KMS-11 (cell line): Measurements from ENCODE around the gene MSI2.

Source experiments
- H2AFZ ChIP-seq: fragments of 200-600 bp; sonication (generic); 2 replicates; pipeline ENCODE4 v1.6.1; 2016; ENCODE audit warnings: antibody characterized with exemption, mixed run types, low read depth
- H3K27ac ChIP-seq: fragments of 200-600 bp; sonication (generic); 2 replicates; pipeline ENCODE4 v1.6.1; 2016; ENCODE audit warnings: mild to moderate bottlenecking, mixed run types
- H3K27me3 ChIP-seq: fragments of 200-600 bp; sonication (generic); 2 replicates; pipeline ENCODE4 v1.6.1; 2017; ENCODE audit warnings: mild to moderate bottlenecking, low read depth, mixed run types, moderate library complexity; ENCODE audit not compliant: insufficient read depth
- H3K36me3 ChIP-seq: fragments of 200-600 bp; sonication (generic); 2 replicates; pipeline ENCODE4 v1.6.1; 2017; ENCODE audit warnings: mild to moderate bottlenecking, mixed run types; ENCODE audit not compliant: insufficient read depth
- H3K4me1 ChIP-seq: fragments of 200-600 bp; sonication (generic); 2 replicates; pipeline ENCODE4 v1.6.1; 2016; ENCODE audit warnings: mild to moderate bottlenecking, low read depth, mixed run types; ENCODE audit not compliant: poor library complexity, severe bottlenecking
- H3K4me2 ChIP-seq: fragments of 200-600 bp; sonication (generic); 2 replicates; pipeline ENCODE4 v1.7.0; 2016; ENCODE audit warnings: mild to moderate bottlenecking, mixed run types
- H3K4me3 ChIP-seq: fragments of 200-600 bp; sonication (generic); IDR thresholded peaks from 2 replicates; pipeline ENCODE4 v1.6.1; 2017; ENCODE audit warnings: low read depth, low read length, mixed read lengths; ENCODE audit not compliant: insufficient read depth
- H3K79me2 ChIP-seq: fragments of 200-600 bp; sonication (generic); 2 replicates; pipeline ENCODE4 v1.6.1; 2016; ENCODE audit warnings: low read depth, mixed run types; ENCODE audit not compliant: insufficient read depth
- H3K9ac ChIP-seq: fragments of 200-600 bp; sonication (generic); 2 replicates; pipeline ENCODE4 v1.6.1; 2016; ENCODE audit warnings: mild to moderate bottlenecking, mixed run types
- H4K20me1 ChIP-seq: fragments of 200-600 bp; sonication (generic); 2 replicates; pipeline ENCODE4 v1.6.1; 2016; ENCODE audit warnings: mild to moderate bottlenecking, mixed run types; ENCODE audit not compliant: insufficient read depth
- CTCF ChIP-seq: fragments of 200-600 bp; sonication (generic); conservative IDR thresholded peaks from 2 replicates; pipeline ENCODE4 v1.6.1; 2017; ENCODE audit warnings: low read depth, mild to moderate bottlenecking, antibody characterized with exemption, low read length, moderate library complexity, mixed read lengths

MSI2 gene

GRCh38 chr17:57246257-57246656, 10.1 kb upstream of the MSI2 start:
- Histone ChIP-seq H3K79me2 (no peaks in the 10 kb centered on the region), H3K27ac (no peak overlapping the region), H2AFZ (no peak overlapping the region), H3K27me3 (no peaks in the 10 kb centered on the region), H3K4me1 (peaks cover 11% of the 10 kb centered on the region), H3K4me3 (no peak overlapping the region), H3K4me2 (no peak overlapping the region), H4K20me1 (no peaks in the 10 kb centered on the region), H3K36me3 (no peaks in the 10 kb centered on the region), H3K9ac (no peak overlapping the region)
- TF ChIP-seq CTCF: no peak

- no peak overlapping the region for H3K27ac ChIP-seq
- H4K20me1 ChIP-seq: no peaks in the 10 kb centered on the region
- H3K36me3 ChIP-seq: no peaks in the 10 kb centered on the region
- no peak overlapping the region for H3K4me2 ChIP-seq
- no peaks in the 10 kb centered on the region for H3K27me3 ChIP-seq
- no peak for TF ChIP-seq CTCF
- no peak overlapping the region for H3K4me3 ChIP-seq
- H3K9ac ChIP-seq: no peak overlapping the region
- no peaks in the 10 kb centered on the region for H3K79me2 ChIP-seq
- H3K4me1 ChIP-seq: peaks cover 11% of the 10 kb centered on the region
- no peak overlapping the region for H2AFZ ChIP-seq
Observed at GRCh38 chr17:57247261-57247660, 9.1 kb upstream of the MSI2 start.

DNA sequence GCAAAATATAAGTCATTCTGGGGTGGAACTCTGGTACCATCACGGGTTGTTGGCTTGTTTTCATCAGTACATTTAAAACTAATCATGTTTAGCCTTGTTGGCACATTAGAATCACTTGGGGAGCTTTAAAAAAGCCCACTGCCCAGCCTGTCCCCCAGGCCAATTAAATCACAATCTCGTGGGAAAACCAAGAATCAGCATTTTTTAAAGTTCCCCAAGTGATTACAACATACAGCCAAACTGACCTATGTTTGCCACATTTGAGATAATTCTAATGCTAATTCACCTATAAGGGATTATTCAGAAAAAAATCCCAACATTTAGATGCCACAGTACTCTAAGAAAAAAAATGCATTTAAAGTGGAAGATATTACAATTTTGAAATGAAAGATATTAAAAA, 8.4 kb upstream of the MSI2 start:
- Histone ChIP-seq H3K4me1 (peaks cover 8% of the 10 kb centered on the region), H3K4me2 (no peak overlapping the region), H2AFZ (no peak overlapping the region), H4K20me1 (no peaks in the 10 kb centered on the region), H3K9ac (no peak overlapping the region), H3K36me3 (no peaks in the 10 kb centered on the region), H3K4me3 (no peak overlapping the region), H3K27ac (no peak overlapping the region), H3K79me2 (no peaks in the 10 kb centered on the region), H3K27me3 (no peaks in the 10 kb centered on the region)
- TF ChIP-seq CTCF: no peak

DNA sequence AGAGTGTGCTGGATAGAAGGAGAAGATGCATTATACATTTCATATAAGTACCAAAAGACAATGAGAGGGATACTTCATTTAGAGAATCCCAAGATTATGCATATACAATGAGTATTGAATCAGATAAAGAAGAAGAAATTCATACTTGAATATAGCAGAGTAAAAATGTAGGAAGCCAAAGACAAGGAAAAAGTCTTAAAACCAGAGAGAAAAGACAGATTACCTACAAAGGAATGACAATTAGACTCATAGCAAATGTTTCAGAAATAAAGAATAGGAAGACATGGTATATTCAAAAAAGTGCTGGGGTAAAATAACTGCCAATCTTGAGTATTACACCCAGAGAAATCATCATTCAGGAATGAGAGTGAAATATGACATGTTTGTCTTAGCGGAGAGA, 6.8 kb upstream of the MSI2 start:
- Histone ChIP-seq H3K27me3 (no peaks in the 10 kb centered on the region), H4K20me1 (no peaks in the 10 kb centered on the region), H2AFZ (no peak overlapping the region), H3K27ac (no peak overlapping the region), H3K36me3 (no peaks in the 10 kb centered on the region), H3K4me1 (no peaks in the 10 kb centered on the region), H3K4me2 (no peak overlapping the region), H3K4me3 (no peak overlapping the region), H3K9ac (no peak overlapping the region), H3K79me2 (no peaks in the 10 kb centered on the region)
- TF ChIP-seq CTCF: no peak

DNA sequence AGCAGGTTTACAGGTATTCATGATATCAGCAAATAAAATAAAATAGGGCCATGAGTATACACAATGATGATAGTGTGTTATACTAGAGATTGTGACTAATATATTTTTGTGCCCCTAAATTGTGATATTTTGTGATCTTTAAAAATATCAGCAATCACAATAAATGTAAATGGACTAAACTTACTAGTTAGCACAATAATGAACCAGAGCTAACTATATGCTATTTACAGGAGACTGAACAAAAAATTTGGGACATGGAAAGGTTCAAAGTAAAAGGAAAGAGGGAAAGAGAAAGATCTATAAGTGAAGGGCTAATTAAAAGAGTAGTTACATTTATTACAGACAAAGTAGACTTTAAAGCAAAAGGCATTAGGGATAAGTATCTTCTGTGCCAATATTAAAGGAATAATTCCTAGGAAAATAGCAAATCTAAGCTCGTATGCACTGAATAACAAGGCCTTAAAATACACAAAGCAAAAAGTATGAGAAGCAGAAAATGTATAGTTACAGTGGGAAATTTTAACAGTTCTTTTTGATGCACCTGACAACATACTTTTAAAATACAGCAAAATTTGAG, 5.0 kb upstream of the MSI2 start:
- Histone ChIP-seq H3K9ac (no peak overlapping the region), H4K20me1 (no peaks in the 10 kb centered on the region), H3K36me3 (no peaks in the 10 kb centered on the region), H3K27ac (no peak overlapping the region), H3K27me3 (no peaks in the 10 kb centered on the region), H3K4me2 (no peak overlapping the region), H3K4me1 (peaks cover 6% of the 10 kb centered on the region), H3K79me2 (no peaks in the 10 kb centered on the region), H3K4me3 (no peak overlapping the region), H2AFZ (no peak overlapping the region)
- no peak for TF ChIP-seq CTCF
